ENCODE measurements around the gene INTS11.

GRCh38 chr1:1307261-1307922 lies 17.1 kb downstream of the INTS11 start:
- TF ChIP-seq POLR2A (IDR thresholded peaks at IDR 0.05; ENCODE audit: low read depth, low read length) (no peak), POLR2AphosphoS5 (IDR thresholded peaks at IDR 0.05; ENCODE audit: low read depth, low read length) (no peak)

All from GM12891 (cell line).